LNCaP clone FGC (cell line): Measurements from ENCODE around the gene SOD2.
"Not testable (repeated sequence)": the region's sequence is repeated elsewhere in the genome, so short reads cannot be mapped to it uniquely, and the experiment has no call there.

ENCODE experiments used
- DNase-seq: peaks from one replicate; pipeline ENCODE4 v3.0.0-alpha.2; 2011; ENCODE audit warnings: low read depth
- H3K4me3 ChIP-seq: 2 replicates; pipeline ENCODE4 v1.5.1; 2011; ENCODE audit warnings: mild to moderate bottlenecking, low read depth, low read length, control low read depth
- TF ChIP-seq, protein P1 (sequence below): IDR thresholded peaks from 2 replicates; pipeline ENCODE4 v1.5.1; 2012; ENCODE audit warnings: mild to moderate bottlenecking; ENCODE audit not compliant: control insufficient read depth, insufficient read depth; ENCODE audit errors: extremely low read depth

SOD2 gene

DNA sequence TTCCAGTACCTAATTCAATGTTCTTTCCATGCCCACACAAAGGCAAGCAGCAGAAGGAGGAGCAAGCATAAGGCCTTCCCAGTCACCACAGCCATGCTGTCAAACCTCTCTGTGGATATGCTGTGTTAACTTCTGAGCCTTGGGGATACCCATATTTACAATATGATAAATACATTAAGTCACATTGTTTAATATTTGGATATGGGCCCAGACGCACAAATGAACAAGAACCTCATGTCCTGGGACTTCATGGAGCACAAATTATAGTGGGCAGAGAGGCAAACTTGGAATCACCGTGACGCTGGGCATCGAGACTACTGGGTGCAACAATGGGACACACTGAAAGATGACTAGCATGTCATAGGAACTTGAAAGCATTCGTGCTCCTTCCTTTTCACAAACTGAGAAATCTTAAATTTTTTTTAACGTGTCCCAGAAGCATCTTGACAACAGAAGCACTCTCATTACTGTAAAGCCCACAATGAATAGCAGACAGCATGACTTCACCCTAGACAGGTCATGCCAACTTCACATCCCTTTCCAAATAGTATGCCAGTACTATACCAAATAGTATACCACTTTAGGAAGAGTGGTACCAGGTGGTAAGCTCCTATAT, 16.0 kb downstream of the SOD2 start:
- no peak overlapping the region for H3K4me3 ChIP-seq
- no peak for DNase-seq
- TF ChIP-seq, protein P1, sequence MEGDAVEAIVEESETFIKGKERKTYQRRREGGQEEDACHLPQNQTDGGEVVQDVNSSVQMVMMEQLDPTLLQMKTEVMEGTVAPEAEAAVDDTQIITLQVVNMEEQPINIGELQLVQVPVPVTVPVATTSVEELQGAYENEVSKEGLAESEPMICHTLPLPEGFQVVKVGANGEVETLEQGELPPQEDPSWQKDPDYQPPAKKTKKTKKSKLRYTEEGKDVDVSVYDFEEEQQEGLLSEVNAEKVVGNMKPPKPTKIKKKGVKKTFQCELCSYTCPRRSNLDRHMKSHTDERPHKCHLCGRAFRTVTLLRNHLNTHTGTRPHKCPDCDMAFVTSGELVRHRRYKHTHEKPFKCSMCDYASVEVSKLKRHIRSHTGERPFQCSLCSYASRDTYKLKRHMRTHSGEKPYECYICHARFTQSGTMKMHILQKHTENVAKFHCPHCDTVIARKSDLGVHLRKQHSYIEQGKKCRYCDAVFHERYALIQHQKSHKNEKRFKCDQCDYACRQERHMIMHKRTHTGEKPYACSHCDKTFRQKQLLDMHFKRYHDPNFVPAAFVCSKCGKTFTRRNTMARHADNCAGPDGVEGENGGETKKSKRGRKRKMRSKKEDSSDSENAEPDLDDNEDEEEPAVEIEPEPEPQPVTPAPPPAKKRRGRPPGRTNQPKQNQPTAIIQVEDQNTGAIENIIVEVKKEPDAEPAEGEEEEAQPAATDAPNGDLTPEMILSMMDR: no peak

DNA sequence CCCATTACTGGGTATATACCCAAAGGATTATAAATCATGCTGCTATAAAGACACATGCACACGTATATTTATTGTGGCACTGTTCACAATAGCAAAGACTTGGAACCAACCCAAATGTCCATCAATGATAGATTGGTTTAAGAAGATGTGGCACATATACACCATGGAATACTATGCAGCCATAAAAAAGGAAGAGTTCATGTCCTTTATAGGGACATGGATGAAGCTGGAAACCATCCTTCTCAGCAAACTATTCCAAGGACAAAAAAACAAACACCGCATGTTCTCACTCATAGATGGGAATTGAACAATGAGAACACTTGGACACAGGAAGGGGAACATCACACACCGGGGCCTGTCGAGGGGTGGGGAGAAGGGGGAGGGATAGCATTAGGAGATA, 16.8 kb downstream of the SOD2 start:
- not testable (repeated sequence) for DNase-seq

DNA sequence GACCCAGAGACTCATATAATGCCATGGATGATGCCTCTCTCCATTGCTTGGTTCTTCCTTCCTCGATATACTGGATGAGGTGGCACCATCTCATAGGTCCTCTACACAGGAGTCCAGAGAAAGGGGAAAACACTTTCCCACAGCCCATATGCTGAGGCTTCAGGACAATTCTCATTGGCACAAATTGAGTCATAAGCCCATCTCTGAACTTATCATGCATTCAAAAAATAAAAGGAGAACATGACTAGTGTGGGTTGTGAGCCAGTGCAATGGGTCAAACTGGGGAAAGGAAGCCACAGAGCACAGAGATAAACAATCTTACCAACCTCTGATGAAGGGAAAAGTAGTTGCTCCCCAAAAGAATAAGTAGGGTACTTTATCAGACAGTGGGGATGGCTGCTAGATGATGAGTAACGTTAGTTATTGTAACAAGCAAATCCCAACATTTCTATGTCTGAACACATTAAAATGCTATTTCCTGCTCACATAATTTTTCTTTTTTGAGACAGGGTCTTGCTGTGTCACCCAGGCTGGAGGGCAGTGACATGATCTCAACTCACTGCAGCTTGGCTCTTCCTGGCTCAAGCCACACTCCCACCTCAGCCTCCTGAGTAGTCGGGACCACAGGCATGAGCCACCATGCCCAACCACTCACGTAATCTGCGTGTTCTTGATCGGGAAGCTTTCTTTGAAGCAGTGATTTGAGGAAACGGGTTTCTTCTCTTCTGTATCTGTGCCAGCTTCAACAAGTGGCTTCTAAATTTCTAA, 27.0 kb downstream of the SOD2 start:
- TF ChIP-seq, protein P1: no peak

More for the DNA sequence above, 16.8 kb downstream of the SOD2 start:
- not testable (repeated sequence) for H3K4me3 ChIP-seq

GRCh38 chr6:159663368-159663889, 29.6 kb downstream of the SOD2 start:
- not testable (repeated sequence) for H3K4me3 ChIP-seq, DNase-seq

More for the DNA sequence above, 27.0 kb downstream of the SOD2 start:
- no peak overlapping the region for H3K4me3 ChIP-seq
- no peak for DNase-seq

DNA sequence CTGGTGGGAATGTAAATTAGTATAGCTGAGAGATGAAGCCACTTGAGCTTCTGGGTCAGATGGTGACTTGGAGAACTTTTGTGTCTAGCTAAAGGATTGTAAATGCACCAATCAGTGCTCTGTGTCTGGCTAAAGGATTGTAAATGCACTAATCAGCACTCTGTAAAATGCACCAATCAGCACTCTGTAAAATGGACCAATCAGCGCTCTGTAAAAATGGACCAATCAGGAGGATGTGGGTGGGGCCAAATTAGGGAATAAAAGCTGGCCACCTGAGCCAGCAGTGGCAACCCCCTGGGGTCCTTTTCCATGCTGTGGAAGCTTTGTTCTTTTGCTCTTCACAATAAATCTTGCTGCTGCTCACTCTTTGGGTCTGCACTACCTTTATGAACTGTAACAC, 31.1 kb downstream of the SOD2 start:
- not testable (repeated sequence) for DNase-seq

DNA sequence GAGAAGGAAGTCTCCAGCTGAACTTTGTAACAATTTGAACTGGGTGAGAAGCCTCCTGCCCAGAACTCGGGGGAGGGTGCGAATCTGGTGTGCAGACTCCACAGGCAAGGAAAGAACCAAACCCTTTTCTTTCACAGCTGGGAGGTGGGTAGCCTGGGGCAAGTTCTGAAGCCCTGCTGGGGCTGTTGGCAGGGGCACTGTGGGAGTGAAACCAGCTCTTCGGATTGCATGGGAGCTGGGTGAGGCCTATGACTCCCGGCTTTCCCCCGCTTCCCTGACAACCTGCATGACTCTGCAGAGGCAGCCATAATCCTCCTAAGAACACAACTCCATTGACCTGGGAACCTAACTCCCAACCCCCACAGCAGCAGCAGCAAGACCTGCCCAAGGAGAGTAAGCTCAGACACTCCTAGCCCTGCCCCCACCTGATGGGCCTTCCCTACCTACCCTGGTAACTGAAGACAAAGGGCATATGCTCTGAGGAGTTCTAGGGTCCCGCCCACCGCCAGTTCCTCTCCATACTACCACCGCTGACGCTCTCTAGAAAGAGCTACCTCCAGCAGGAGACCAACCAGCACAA, 37.5 kb downstream of the SOD2 start:
- DNase-seq: no peak
- H3K4me3 ChIP-seq: no peak overlapping the region
- TF ChIP-seq, protein P1: no peak

More for the DNA sequence above, 31.1 kb downstream of the SOD2 start:
- not testable (repeated sequence) for H3K4me3 ChIP-seq

GRCh38 chr6:159654483-159655098, 38.5 kb downstream of the SOD2 start:
- DNase-seq: peak; percentile 2
- TF ChIP-seq, protein P1: peak; percentile 25; the same call in 1 of the 2 replicates
- no peak overlapping the region for H3K4me3 ChIP-seq

DNA sequence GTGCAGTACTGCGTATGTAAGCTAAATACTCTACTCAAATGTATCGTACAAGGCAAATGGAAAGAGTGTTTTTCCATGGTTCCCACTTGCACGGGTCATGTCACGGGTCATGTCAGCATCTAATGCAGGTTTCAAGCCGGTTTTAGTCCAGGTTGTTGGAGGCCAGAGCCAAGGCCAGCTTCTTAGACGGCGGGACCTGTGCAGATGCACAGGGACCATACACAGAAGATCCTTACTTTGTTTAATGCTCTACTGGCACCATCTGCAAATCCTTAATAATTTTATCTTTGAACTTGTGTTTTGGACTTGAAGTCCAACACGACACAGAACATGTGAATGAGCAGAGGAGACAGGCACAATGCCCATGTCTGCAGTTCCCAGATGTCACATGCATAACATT, 42.7 kb downstream of the SOD2 start:
- no peak for DNase-seq
- TF ChIP-seq, protein P1: no peak
- no peak overlapping the region for H3K4me3 ChIP-seq
